ENCODE measurements around the gene MAPKAPK2. TPM values are rescaled to one million over a fixed set of nuclear protein-coding genes. Genes with fewer than 3 reads are reported as not detected.

Gene MAPKAPK2
- total RNA-seq, 1 experiment from 2014 or later: 98.5 TPM

GRCh38 chr1:206654828-206655227, 29.9 kb upstream of the MAPKAPK2 start:
- CTCF ChIA-PET: interaction anchor here (0.8 to 1.3 kb wide), 2 partner anchors 9 to 16 kb away, joined by 3 to 10 read pairs; no protein-coding TSS in a partner anchor
- TF ChIP-seq EZH2phosphoT487 (IDR thresholded peaks at IDR 0.05; ENCODE audit: borderline replicate concordance, low read length) (no peak), EZH2 (IDR thresholded peaks at IDR 0.05; ENCODE audit: low read length, unreplicated experiment) (no peak), CTCF (conservative IDR thresholded peaks at IDR 0.05; ENCODE audit: low read depth, low read length) (no peak)
- no peak overlapping the region for H3K4me2 ChIP-seq (ENCODE audit: low read length)
- peaks cover 4% of the 10 kb centered on the region for H3K4me1 ChIP-seq (ENCODE audit: insufficient read depth, low read length)
- H3K9me2 ChIP-seq (replicated peaks; ENCODE audit: low read length): no peaks in the 10 kb centered on the region
- no peaks in the 10 kb centered on the region for H3K36me3 ChIP-seq (ENCODE audit: low read depth, low read length)
- DNase-seq (no peak), ATAC-seq (no peak)
- intact Hi-C loops (cut with micrococcal nuclease): no loop called here
- BruUV-seq (replicated peaks): no TSS peak
- H4K20me1 ChIP-seq (ENCODE audit: low read length): no peaks in the 10 kb centered on the region
- H3F3A ChIP-seq (ENCODE audit: low read length, unreplicated experiment): no peaks in the 10 kb centered on the region
- no peak overlapping the region for H3K27ac ChIP-seq (ENCODE audit: low read length)
- no peak overlapping the region for H3K4me3 ChIP-seq (ENCODE audit: low read length)
- POLR2A ChIA-PET (ENCODE audit: unreplicated experiment): no interaction called here
- no peaks in the 10 kb centered on the region for H3K9me3 ChIP-seq (ENCODE audit: low read length)
- no peaks in the 10 kb centered on the region for H3K79me2 ChIP-seq (ENCODE audit: low read length)
- no peak overlapping the region for H3K9ac ChIP-seq (ENCODE audit: low read length)
- H3K27me3 ChIP-seq (ENCODE audit: low read length): no peaks in the 10 kb centered on the region
- no peak overlapping the region for H2AFZ ChIP-seq (ENCODE audit: low read length)

DNA sequence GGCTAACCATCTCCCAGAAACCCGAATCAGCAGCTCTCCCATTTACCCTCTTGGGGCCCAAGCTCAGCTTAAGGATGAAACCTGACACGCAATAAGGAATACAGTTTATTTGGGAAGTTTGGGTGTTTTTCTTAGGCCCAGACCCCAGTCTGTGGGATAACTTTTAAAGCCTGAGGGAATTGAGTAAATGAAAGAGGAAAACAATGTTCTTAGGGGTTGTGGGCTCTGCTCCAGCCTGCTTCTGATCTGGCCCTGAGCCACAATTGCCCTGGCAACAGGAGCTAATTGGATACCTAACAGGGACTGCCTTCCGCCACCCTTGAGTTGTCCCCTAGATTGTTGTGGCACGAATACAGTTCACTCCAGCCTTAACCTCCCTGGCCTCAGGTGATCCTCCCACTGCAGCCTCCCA, 29.2 kb upstream of the MAPKAPK2 start:
- TF ChIP-seq EZH2phosphoT487 (IDR thresholded peaks at IDR 0.05; ENCODE audit: borderline replicate concordance, low read length): no peak
- TF ChIP-seq EZH2 (IDR thresholded peaks at IDR 0.05; ENCODE audit: low read length, unreplicated experiment): no peak
- no peak for TF ChIP-seq CTCF (conservative IDR thresholded peaks at IDR 0.05; ENCODE audit: low read depth, low read length)

DNA sequence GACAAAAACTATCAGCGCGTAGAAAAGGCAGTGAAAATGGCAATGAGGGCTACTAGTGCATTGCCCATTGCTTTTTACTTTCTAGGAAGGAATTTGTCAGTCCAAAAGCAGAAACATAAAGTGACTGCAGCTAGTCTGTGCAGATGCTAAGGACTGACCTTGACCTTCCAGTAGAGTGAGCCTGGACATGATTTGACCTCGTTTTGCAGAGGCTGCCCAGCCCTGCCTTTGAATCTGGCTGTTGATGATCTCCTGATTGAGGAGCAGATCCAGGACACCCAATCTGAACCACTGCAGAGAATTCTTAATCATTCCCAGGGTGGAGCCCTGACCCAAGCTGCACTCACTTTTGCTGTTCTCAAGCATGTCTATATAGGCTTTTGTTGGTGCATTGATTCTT, 27.8 kb upstream of the MAPKAPK2 start:
- Histone ChIP-seq H3F3A (ENCODE audit: low read length, unreplicated experiment) (no peaks in the 10 kb centered on the region), H3K27ac (ENCODE audit: low read length) (no peak overlapping the region), H3K9me3 (ENCODE audit: low read length) (no peaks in the 10 kb centered on the region), H3K27me3 (ENCODE audit: low read length) (no peaks in the 10 kb centered on the region), H3K9me2 (replicated peaks; ENCODE audit: low read length) (no peaks in the 10 kb centered on the region), H3K36me3 (ENCODE audit: low read depth, low read length) (no peaks in the 10 kb centered on the region), H3K4me1 (ENCODE audit: insufficient read depth, low read length) (0 out of 2 replicates have a peak, but pooled peaks cover 3% of the 10 kb centered on the region), H2AFZ (ENCODE audit: low read length) (no peak overlapping the region), H3K79me2 (ENCODE audit: low read length) (no peaks in the 10 kb centered on the region), H3K9ac (ENCODE audit: low read length) (no peak overlapping the region), H3K4me3 (ENCODE audit: low read length) (no peak overlapping the region), H3K4me2 (ENCODE audit: low read length) (no peak overlapping the region), H4K20me1 (ENCODE audit: low read length) (no peaks in the 10 kb centered on the region)
- intact Hi-C loops (cut with micrococcal nuclease): no loop called here
- POLR2A ChIA-PET (ENCODE audit: unreplicated experiment): no interaction called here
- no peak for ATAC-seq
- TF ChIP-seq EZH2 (IDR thresholded peaks at IDR 0.05; ENCODE audit: low read length, unreplicated experiment): no peak
- TF ChIP-seq EZH2phosphoT487 (IDR thresholded peaks at IDR 0.05; ENCODE audit: borderline replicate concordance, low read length): no peak
- TF ChIP-seq CTCF (conservative IDR thresholded peaks at IDR 0.05; ENCODE audit: low read depth, low read length): no peak
- no peak for DNase-seq
- CTCF ChIA-PET: no interaction called here
- TSS peak; percentile 21 for BruUV-seq (replicated peaks)

More for the DNA sequence above, 29.2 kb upstream of the MAPKAPK2 start:
- Histone ChIP-seq H3K9me2 (replicated peaks; ENCODE audit: low read length) (no peaks in the 10 kb centered on the region), H3K9me3 (ENCODE audit: low read length) (no peaks in the 10 kb centered on the region), H3K4me2 (ENCODE audit: low read length) (no peak overlapping the region), H3K4me1 (ENCODE audit: insufficient read depth, low read length) (0 out of 2 replicates have a peak, but pooled peaks cover 3% of the 10 kb centered on the region), H3K9ac (ENCODE audit: low read length) (no peak overlapping the region), H3K27me3 (ENCODE audit: low read length) (no peaks in the 10 kb centered on the region), H2AFZ (ENCODE audit: low read length) (no peak overlapping the region), H3K79me2 (ENCODE audit: low read length) (no peaks in the 10 kb centered on the region), H3F3A (ENCODE audit: low read length, unreplicated experiment) (no peaks in the 10 kb centered on the region), H3K4me3 (ENCODE audit: low read length) (no peak overlapping the region), H3K36me3 (ENCODE audit: low read depth, low read length) (no peaks in the 10 kb centered on the region), H3K27ac (ENCODE audit: low read length) (no peak overlapping the region), H4K20me1 (ENCODE audit: low read length) (no peaks in the 10 kb centered on the region)
- ChIA-PET CTCF (interaction anchor here (0.8 to 1.3 kb wide), 2 partner anchors 8 to 17 kb away, joined by 3 to 10 read pairs; no protein-coding TSS in a partner anchor), POLR2A (ENCODE audit: unreplicated experiment) (no interaction called here)
- no TSS peak for BruUV-seq (replicated peaks)
- ATAC-seq (no peak), DNase-seq (no peak)
- intact Hi-C loops (cut with micrococcal nuclease): no loop called here
